Endothelial cell of umbilical vein (primary cell): Measurements from ENCODE around the gene SH3BP1. TPM values are rescaled to one million over a fixed set of nuclear protein-coding genes. Genes with fewer than 3 reads are reported as not detected.

Source experiments
- BruUV-seq: library from RNA; stranded (reverse); fragments of 400-500 nt; replicated peaks from 2 replicates; lab custom pipeline; 2021; lab: Mats Ljungman, UMichigan
- CTCF ChIA-PET: fragments of 300-600, 350-600 bp; sonication (Branson Sonifier 250); formaldehyde crosslinking; loops from one replicate; lab custom pipeline; 2021; ENCODE audit warnings: antibody characterized with exemption, inconsistent platforms; lab: Charles Lee
- POLR2A ChIA-PET: fragments of 300-600, 350-600 bp; sonication (Branson Sonifier 250); formaldehyde crosslinking; loops from one replicate; lab custom pipeline; 2021; ENCODE audit warnings: antibody characterized with exemption, inconsistent platforms; lab: Charles Lee
- DNase-seq: peaks from one replicate; pipeline ENCODE4 v3.0.0-alpha.2; 2011; ENCODE audit warnings: low read depth, low spot score
- FAIRE-seq: peaks from 2 replicates; lab custom pipeline; 2011; peaks lifted over from hg19 to GRCh38; lab: Jason Lieb, UNC
- H2AFZ ChIP-seq: 2 replicates; pipeline ENCODE4 v1.6.0; 2012; ENCODE audit warnings: low read depth, low read length, control low read depth, inconsistent platforms
- H3K27ac ChIP-seq: 2 replicates; pipeline ENCODE4 v1.5.1; 2011; ENCODE audit warnings: low read depth, mild to moderate bottlenecking, control low read depth, low read length, moderate library complexity; ENCODE audit not compliant: insufficient read depth
- H3K27me3 ChIP-seq, 2 experiments: 2 replicates each; pipeline versions ENCODE4 v1.6.0 to v1.6.1; 2011; ENCODE audit warnings: low read length in 2 of 2, mixed read lengths in 1 of 2; ENCODE audit not compliant: control insufficient read depth in 2 of 2, insufficient read depth in 2 of 2
- H3K36me3 ChIP-seq, 2 experiments: 2 replicates in 1 of 2; 3 replicates in 1 of 2; pipeline ENCODE4 v1.5.1; 2011; ENCODE audit warnings: low read length in 2 of 2, mild to moderate bottlenecking in 1 of 2, moderate library complexity in 1 of 2; ENCODE audit not compliant: control insufficient read depth in 2 of 2, insufficient read depth in 2 of 2; ENCODE audit errors: extremely low read depth in 1 of 2
- H3K4me1 ChIP-seq: 3 replicates; pipeline ENCODE4 v1.5.1; 2011; ENCODE audit warnings: mild to moderate bottlenecking, low read length; ENCODE audit not compliant: control insufficient read depth, insufficient read depth; ENCODE audit errors: extremely low read depth
- H3K4me2 ChIP-seq: 2 replicates; pipeline ENCODE4 v1.6.1; 2011; ENCODE audit warnings: low read length, control low read depth, mixed read lengths; ENCODE audit not compliant: insufficient read depth
- H3K4me3 ChIP-seq, 3 experiments: fragments of 200-600 bp in 1 of 3; sonication (generic), shearing (Covaris generic) in 1 of 3; replicated peaks in 1 of 3; 2 replicates each; pipeline ENCODE4 v1.5.1; 2011 to 2016; ENCODE audit warnings: control low read depth in 3 of 3, low read length in 3 of 3, mild to moderate bottlenecking in 2 of 3, inconsistent platforms in 1 of 3, low read depth in 1 of 3, moderate library complexity in 1 of 3; ENCODE audit not compliant: insufficient read depth in 1 of 3
- H3K79me2 ChIP-seq: 2 replicates; pipeline ENCODE4 v1.6.0; 2012; ENCODE audit warnings: low read length, inconsistent platforms; ENCODE audit not compliant: control insufficient read depth, insufficient read depth
- H3K9ac ChIP-seq: replicated peaks from 2 replicates; pipeline ENCODE3; 2011; ENCODE audit warnings: low read length, control low read depth; ENCODE audit not compliant: insufficient read depth; ENCODE audit errors: extremely low read depth
- H3K9me1 ChIP-seq: replicated peaks from 3 replicates; pipeline ENCODE4 v1.6.0; 2011; ENCODE audit warnings: mild to moderate bottlenecking, low read length; ENCODE audit not compliant: control insufficient read depth, insufficient read depth; ENCODE audit errors: extremely low read depth
- H3K9me3 ChIP-seq: replicated peaks from 2 replicates; pipeline ENCODE4 v1.5.1; 2012; ENCODE audit warnings: low read length, inconsistent platforms; ENCODE audit not compliant: control insufficient read depth, insufficient read depth
- H4K20me1 ChIP-seq: replicated peaks from 2 replicates; pipeline ENCODE3; 2011; ENCODE audit warnings: mild to moderate bottlenecking, low read length; ENCODE audit not compliant: control insufficient read depth, insufficient read depth; ENCODE audit errors: extremely low read depth
- CTCF ChIP-seq, 2 donors: IDR thresholded peaks; 1 replicate in 1 of 2; 2 replicates in 1 of 2; pipeline ENCODE4 v1.5.1; 2011; ENCODE audit warnings: low read length in 2 of 2, mild to moderate bottlenecking in 2 of 2, moderate library complexity in 2 of 2, control low read depth in 1 of 2, inconsistent platforms in 1 of 2, low read depth in 1 of 2; ENCODE audit not compliant: insufficient read depth in 1 of 2; ENCODE audit errors: extremely low read depth in 1 of 2
- EZH2 ChIP-seq: IDR thresholded peaks from 2 replicates; pipeline ENCODE4 v1.6.1; 2012; ENCODE audit warnings: borderline replicate concordance, low read depth, mild to moderate bottlenecking, moderate library complexity, low read length, inconsistent platforms; ENCODE audit not compliant: severe bottlenecking
- FOS ChIP-seq: IDR thresholded peaks from 2 replicates; pipeline ENCODE4 v1.6.1; 2011; ENCODE audit warnings: mild to moderate bottlenecking, low read length, moderate library complexity, borderline replicate concordance; ENCODE audit not compliant: insufficient read depth
- GATA2 ChIP-seq: IDR thresholded peaks from 2 replicates; pipeline ENCODE4 v1.7.0; 2011; ENCODE audit warnings: low read depth, mild to moderate bottlenecking, moderate library complexity, mixed read lengths, low read length; ENCODE audit not compliant: insufficient read length, insufficient read depth
- JUN ChIP-seq: IDR thresholded peaks from 2 replicates; pipeline ENCODE4 v1.6.1; 2011; ENCODE audit warnings: borderline replicate concordance, low read depth; ENCODE audit not compliant: insufficient read length, insufficient read depth
- MAX ChIP-seq: IDR thresholded peaks from 2 replicates; pipeline ENCODE4 v1.6.1; 2011; ENCODE audit not compliant: insufficient read depth, insufficient read length
- MYC ChIP-seq: IDR thresholded peaks from one replicate; pipeline ENCODE4 v1.6.1; 2011; ENCODE audit warnings: mild to moderate bottlenecking, low read depth, low read length
- POLR2A ChIP-seq: IDR thresholded peaks from 2 replicates; pipeline ENCODE4 v1.6.1; 2012; ENCODE audit warnings: low read depth, mild to moderate bottlenecking, control low read depth, low read length
- POLR2AphosphoS5 ChIP-seq: IDR thresholded peaks from 2 replicates; pipeline ENCODE4 v1.6.1; 2012; ENCODE audit warnings: low read depth, mild to moderate bottlenecking, control low read depth, low read length, moderate library complexity; ENCODE audit not compliant: insufficient read depth
- dilution Hi-C: fragments of 300-500 bp; cut with MboI; formaldehyde crosslinking; loops from one replicate; pipeline ENCODE4 v1.15.0; 2019; ENCODE audit warnings: low sequenced_read_pairs; ENCODE audit not compliant: extremely low pct_ligation_motif_present
- intact Hi-C: fragments of 100-400 bp; cut with micrococcal nuclease; formaldehyde crosslinking; loops from one replicate; pipeline ENCODE4 v1.10.0; 2022
- polyA plus RNA-seq, 4 experiments: library from polyadenylated mRNA; depleted of rRNA in 3 of 4; stranded (reverse) in 3 of 4; unstranded in 1 of 4; fragments of >200 nt; gene quantifications; 2 replicates each; pipeline versions ENCODE4 v1.2.1 to v1.2.3, GENCODE V29; 2011 to 2012; ENCODE audit warnings: missing spikeins in 1 of 4
- total RNA-seq: library from RNA; stranded (reverse); gene quantifications from 2 replicates; pipeline ENCODE4 v1.2.3, GENCODE V29; 2021

Gene SH3BP1
- total and polyA plus RNA-seq, 2 donors (not counting 3 experiments of a cell fraction or from before 2014, with no cell fraction given), result 2.3 to 4.3 TPM

GRCh38 chr22:37704645-37705044 lies 65.2 kb downstream of the SH3BP1 start:
- no peaks in the 10 kb centered on the region for H3K79me2 ChIP-seq
- TF ChIP-seq GATA2, result no peak
- no peak for TF ChIP-seq POLR2A
- TF ChIP-seq FOS, result no peak
- TF ChIP-seq MYC, result no peak
- no peak for TF ChIP-seq POLR2AphosphoS5
- no peak for TF ChIP-seq CTCF (IDR thresholded peaks at IDR 0.05; ENCODE audit: extremely low read depth in 1 of 2, insufficient read depth in 1 of 2, low read depth in 1 of 2, low read length in 2 of 2)
- no peak for TF ChIP-seq JUN
- no peak for TF ChIP-seq MAX
- TF ChIP-seq EZH2, result no peak
- POLR2A ChIA-PET, result interaction anchor here (0.7 kb wide), 1 partner anchor 26 kb away, joined by 3 read pairs; no protein-coding TSS in a partner anchor
- dilution Hi-C loops, result no loop called here
- H3K4me2 ChIP-seq, result no peak overlapping the region
- no peaks in the 10 kb centered on the region for H3K27me3 ChIP-seq
- H3K9ac ChIP-seq, result no peak overlapping the region
- intact Hi-C loops, result no loop called here
- no peak overlapping the region for H3K4me3 ChIP-seq
- no TSS peak for BruUV-seq
- H3K36me3 ChIP-seq, result no peaks in the 10 kb centered on the region
- no peak overlapping the region for H2AFZ ChIP-seq
- no peaks in the 10 kb centered on the region for H3K9me3 ChIP-seq
- H3K4me1 ChIP-seq, result peaks cover 5% of the 10 kb centered on the region
- no peaks in the 10 kb centered on the region for H4K20me1 ChIP-seq
- CTCF ChIA-PET, result interaction anchor here (0.7 kb wide), 1 partner anchor 21 kb away, joined by 3 read pairs; no protein-coding TSS in a partner anchor
- FAIRE-seq, result no peak
- DNase-seq, result no peak
- no peak overlapping the region for H3K27ac ChIP-seq
- H3K9me1 ChIP-seq, result no peaks in the 10 kb centered on the region
